ENCODE measurements around the gene PTTG1.

Gene PTTG1

GRCh38 chr5:160455600-160455999 lies 33.9 kb downstream of the PTTG1 start:
- no peak for DNase-seq (ENCODE audit: low spot score)

- DNase-seq (ENCODE audit: low spot score) = no peak
Measured at GRCh38 chr5:160456480-160457177, 35.0 kb downstream of the PTTG1 start.

- DNase-seq (ENCODE audit: low spot score) = no peak
Measured at GRCh38 chr5:160457252-160457651, 35.6 kb downstream of the PTTG1 start.

GRCh38 chr5:160458806-160459800 lies 37.4 kb downstream of the PTTG1 start:
- no peak for DNase-seq (ENCODE audit: low spot score)

GRCh38 chr5:160460377-160461049 lies 38.9 kb downstream of the PTTG1 start:
- no peak for DNase-seq (ENCODE audit: low spot score)

- no peak for DNase-seq (ENCODE audit: low spot score)
Measured at GRCh38 chr5:160461378-160461777, 39.7 kb downstream of the PTTG1 start.

- DNase-seq (ENCODE audit: low spot score) = peak; percentile 20
Measured at GRCh38 chr5:160462167-160462566, 40.5 kb downstream of the PTTG1 start.

GRCh38 chr5:160463227-160463626 lies 41.6 kb downstream of the PTTG1 start:
- no peak for DNase-seq (ENCODE audit: low spot score)

GRCh38 chr5:160463740-160464465 lies 42.2 kb downstream of the PTTG1 start:
- no peak for DNase-seq (ENCODE audit: low spot score)

- DNase-seq (ENCODE audit: low spot score) = no peak
Measured at GRCh38 chr5:160464466-160464797, 42.8 kb downstream of the PTTG1 start.

GRCh38 chr5:160466116-160466515 lies 44.5 kb downstream of the PTTG1 start:
- DNase-seq (ENCODE audit: low spot score) = no peak

- no peak for DNase-seq (ENCODE audit: low spot score)
Measured at GRCh38 chr5:160466889-160467554, 45.4 kb downstream of the PTTG1 start.

GRCh38 chr5:160467555-160468362 lies 46.1 kb downstream of the PTTG1 start:
- no peak for DNase-seq (ENCODE audit: low spot score)

- DNase-seq (ENCODE audit: low spot score) = no peak
Measured at GRCh38 chr5:160468363-160468975, 46.8 kb downstream of the PTTG1 start.

- no peak for DNase-seq (ENCODE audit: low spot score)
Measured at GRCh38 chr5:160469156-160470144, 47.8 kb downstream of the PTTG1 start.

- no peak for DNase-seq (ENCODE audit: low spot score)
Measured at GRCh38 chr5:160470437-160471361, 49.0 kb downstream of the PTTG1 start.

GRCh38 chr5:160471761-160472160 lies 50.1 kb downstream of the PTTG1 start:
- DNase-seq (ENCODE audit: low spot score) = no peak

GRCh38 chr5:160472482-160472881 lies 50.8 kb downstream of the PTTG1 start:
- DNase-seq (ENCODE audit: low spot score) = no peak

All from cerebellar cortex (tissue), 1 donor.